ENCODE results near the gene SRF. TPM values are rescaled to one million over a fixed set of nuclear protein-coding genes. Genes with fewer than 3 reads are reported as not detected.

Gene SRF
- total and polyA plus RNA-seq, 4 donors, result 2.0 to 11.7 (median 7.1) TPM

- Histone ChIP-seq H3K9ac (ENCODE audit: low read depth in 1 of 2, low read length in 2 of 2) (no peak overlapping the region), H3K27ac (ENCODE audit: low read depth in 1 of 2, low read length in 2 of 2) (no peak overlapping the region), H3K9me3 (ENCODE audit: control insufficient read depth in 4 of 4, low read length in 3 of 4) (no peaks in the 10 kb centered on the region), H3K4me3 (ENCODE audit: low read depth in 1 of 3, low read length in 3 of 3) (no peak overlapping the region), H3K27me3 (ENCODE audit: control insufficient read depth in 4 of 4, insufficient read depth in 4 of 4, low read length in 3 of 4) (no peaks in the 10 kb centered on the region), H3K4me1 (ENCODE audit: control insufficient read depth in 4 of 4, insufficient read depth in 4 of 4, low read length in 3 of 4) (no peaks in the 10 kb centered on the region), H3K36me3 (ENCODE audit: control insufficient read depth in 4 of 4, insufficient read depth in 3 of 4, low read depth in 1 of 4, low read length in 3 of 4) (peaks cover 8 to 38% (median 21%) of the 10 kb centered on the region in 4 donors)
- TF ChIP-seq YY1 (IDR thresholded peaks at IDR 0.05) (no peak), NR2F2 (IDR thresholded peaks at IDR 0.05) (no peak), CTCF (IDR thresholded peaks at IDR 0.05; ENCODE audit: low read depth, low read length, missing input control) (no peak), TAF1 (conservative IDR thresholded peaks at IDR 0.05) (no peak), JUND (IDR thresholded peaks at IDR 0.05) (no peak)
- DNase-seq (ENCODE audit: low spot score), result no peak
- WGBS, result 98% methylated on average over 9 of the region's 9 CpGs
These were observed 21.8 kb downstream of the SRF start for GRCh38 chr6:43192911-43193310.

GRCh38 chr6:43193929-43194328, 22.9 kb downstream of the SRF start:
- DNase-seq (ENCODE audit: low spot score), result no peak
- Histone ChIP-seq H3K4me1 (ENCODE audit: control insufficient read depth in 4 of 4, insufficient read depth in 4 of 4, low read length in 3 of 4) (no peaks in the 10 kb centered on the region), H3K27ac (ENCODE audit: low read depth in 1 of 2, low read length in 2 of 2) (no peak overlapping the region), H3K4me3 (ENCODE audit: low read depth in 1 of 3, low read length in 3 of 3) (no peak overlapping the region), H3K27me3 (ENCODE audit: control insufficient read depth in 4 of 4, insufficient read depth in 4 of 4, low read length in 3 of 4) (no peaks in the 10 kb centered on the region), H3K36me3 (ENCODE audit: control insufficient read depth in 4 of 4, insufficient read depth in 3 of 4, low read depth in 1 of 4, low read length in 3 of 4) (peaks cover 8 to 32% (median 19%) of the 10 kb centered on the region in 4 donors), H3K9ac (ENCODE audit: low read depth in 1 of 2, low read length in 2 of 2) (no peak overlapping the region), H3K9me3 (ENCODE audit: control insufficient read depth in 4 of 4, low read length in 3 of 4) (no peaks in the 10 kb centered on the region)
- WGBS, result 95% methylated on average over 5 of the region's 5 CpGs
- TF ChIP-seq EGR1 (IDR thresholded peaks at IDR 0.05; ENCODE audit: low read depth in 2 of 2) (no peak), RXRA (IDR thresholded peaks at IDR 0.05) (no peak), MAX (IDR thresholded peaks at IDR 0.05) (no peak), HNF4G (IDR thresholded peaks at IDR 0.05) (no peak)

- TF ChIP-seq RXRA (IDR thresholded peaks at IDR 0.05) (no peak), TAF1 (conservative IDR thresholded peaks at IDR 0.05) (no peak), MAX (IDR thresholded peaks at IDR 0.05) (no peak), REST (IDR thresholded peaks at IDR 0.05) (no peak), CTCF (IDR thresholded peaks at IDR 0.05; ENCODE audit: low read depth, low read length, missing input control) (no peak), YY1 (IDR thresholded peaks at IDR 0.05) (no peak), FOXA2 (IDR thresholded peaks at IDR 0.05) (no peak), FOXA1 (IDR thresholded peaks at IDR 0.05) (no peak)
- no peak for DNase-seq (ENCODE audit: low spot score)
- 84% methylated on average over 5 of the region's 5 CpGs for WGBS
- no peaks in the 10 kb centered on the region for H3K9me3 ChIP-seq (ENCODE audit: control insufficient read depth in 4 of 4, low read length in 3 of 4)
- H3K36me3 ChIP-seq (ENCODE audit: control insufficient read depth in 4 of 4, insufficient read depth in 3 of 4, low read depth in 1 of 4, low read length in 3 of 4), result peaks cover 8 to 51% (median 29%) of the 10 kb centered on the region in 4 donors
- no peak overlapping the region for H3K4me3 ChIP-seq (ENCODE audit: low read depth in 1 of 3, low read length in 3 of 3)
- no peak overlapping the region for H3K27ac ChIP-seq (ENCODE audit: low read depth in 1 of 2, low read length in 2 of 2)
- H3K4me1 ChIP-seq (ENCODE audit: control insufficient read depth in 4 of 4, insufficient read depth in 4 of 4, low read length in 3 of 4), result no peaks in the 10 kb centered on the region
- H3K9ac ChIP-seq (ENCODE audit: low read depth in 1 of 2, low read length in 2 of 2), result no peak overlapping the region
- no peaks in the 10 kb centered on the region for H3K27me3 ChIP-seq (ENCODE audit: control insufficient read depth in 4 of 4, insufficient read depth in 4 of 4, low read length in 3 of 4)
These were observed 25.3 kb downstream of the SRF start for GRCh38 chr6:43196337-43196736.

All from liver (tissue), 9 donors.